C4-2B (cell line): ENCODE measurements around the gene LAP3.

Experiments used
- H3K27ac ChIP-seq: fragments of 450-650 bp; 2 replicates; pipeline ENCODE4 v1.5.1; 2017
- CTCF ChIP-seq: fragments of 450-650 bp; conservative IDR thresholded peaks from 2 replicates; pipeline ENCODE4 v1.5.1; 2017; ENCODE audit warnings: mild to moderate bottlenecking
- ZFX ChIP-seq: fragments of 450-650 bp; IDR thresholded peaks from 2 replicates; pipeline ENCODE4 v1.6.1; 2017

The LAP3 gene

GRCh38 chr4:17619416-17620105, 42.6 kb downstream of the LAP3 start:
- TF ChIP-seq CTCF: no peak
- no peak for TF ChIP-seq ZFX
- H3K27ac ChIP-seq: no peak overlapping the region

- no peak for TF ChIP-seq ZFX
- H3K27ac ChIP-seq: no peak overlapping the region
These were observed 46.5 kb downstream of the LAP3 start for GRCh38 chr4:17623451-17624001.

- no peak overlapping the region for H3K27ac ChIP-seq
- TF ChIP-seq CTCF (no peak), ZFX (no peak)
These were observed 47.8 kb downstream of the LAP3 start for GRCh38 chr4:17624821-17625220.

- TF ChIP-seq CTCF (no peak), ZFX (no peak)
- no peak overlapping the region for H3K27ac ChIP-seq
These were observed 53.2 kb downstream of the LAP3 start for GRCh38 chr4:17630228-17630627.

GRCh38 chr4:17633600-17633999, 56.6 kb downstream of the LAP3 start:
- H3K27ac ChIP-seq: no peak overlapping the region
- TF ChIP-seq ZFX (no peak), CTCF (no peak)

GRCh38 chr4:17635056-17635455, 58.1 kb downstream of the LAP3 start:
- TF ChIP-seq CTCF: no peak
- no peak for TF ChIP-seq ZFX
- no peak overlapping the region for H3K27ac ChIP-seq

GRCh38 chr4:17636341-17636695, 59.3 kb downstream of the LAP3 start:
- TF ChIP-seq CTCF (no peak), ZFX (no peak)
- no peak overlapping the region for H3K27ac ChIP-seq
